Right lobe of liver (tissue), 4 donors: Measurements from ENCODE around the gene CSNK2A3.

Experiments
- CTCF ChIP-seq, 4 donors: fragments of 200-600 bp in 3 of 4; fragments of 450-650 bp in 1 of 4; IDR thresholded peaks; one replicate each; pipeline versions ENCODE4 v1.5.1 to v1.8.0; 2016 to 2022; ENCODE audit warnings: antibody characterized with exemption in 4 of 4, mild to moderate bottlenecking in 2 of 4
- POLR2A ChIP-seq: fragments of 450-650 bp; IDR thresholded peaks from one replicate; pipeline ENCODE4 v1.6.1; 2017; ENCODE audit warnings: antibody characterized with exemption, mild to moderate bottlenecking
- donor health status: DM: no; HTN: no; CAD: no.
- donor health status: DM: no; HTN: no; CAD: no.
- donor health status: DM: no; HTN: yes; CAD: no.

GRCh38 chr11:11347592-11347991, 5.5 kb downstream of the CSNK2A3 start:
- no peak for TF ChIP-seq CTCF (IDR thresholded peaks at IDR 0.05)
- no peak for TF ChIP-seq POLR2A
